ENCODE results near the gene LTC4S.

Gene LTC4S

GRCh38 chr5:179799644-179799973 lies 5.8 kb downstream of the LTC4S start:
- Histone ChIP-seq H3K27me3 (ENCODE audit: insufficient read depth, poor library complexity, severe bottlenecking) (no peaks in the 10 kb centered on the region), H3K4me3 (replicated peaks; ENCODE audit: insufficient read depth, low read length) (no peak overlapping the region), H3K27ac (replicated peaks) (no peak overlapping the region)
- TF ChIP-seq CTCF (IDR thresholded peaks at IDR 0.05; ENCODE audit: insufficient read depth, low read length) (no peak), GABPA (IDR thresholded peaks at IDR 0.05; ENCODE audit: low read depth) (no peak), REST (IDR thresholded peaks at IDR 0.05; ENCODE audit: insufficient replicate concordance, low read depth) (no peak), POLR2AphosphoS5 (IDR thresholded peaks at IDR 0.05; ENCODE audit: low read depth) (no peak), SPI1 (IDR thresholded peaks at IDR 0.05; ENCODE audit: borderline replicate concordance, low read depth) (no peak)
- DNase-seq (ENCODE audit: low read depth in 1 of 2, low spot score in 1 of 2) = no peak

- H3K27ac ChIP-seq (replicated peaks) = no peak overlapping the region
- no peak for TF ChIP-seq REST (IDR thresholded peaks at IDR 0.05; ENCODE audit: insufficient replicate concordance, low read depth)
- H3K4me3 ChIP-seq (replicated peaks; ENCODE audit: insufficient read depth, low read length) = no peak overlapping the region
Observed at GRCh38 chr5:179800071-179800695, 6.4 kb downstream of the LTC4S start.

GRCh38 chr5:179800696-179801201 lies 7.0 kb downstream of the LTC4S start:
- Histone ChIP-seq H3K27ac (replicated peaks) (no peak overlapping the region), H3K27me3 (ENCODE audit: insufficient read depth, poor library complexity, severe bottlenecking) (no peaks in the 10 kb centered on the region), H3K4me3 (replicated peaks; ENCODE audit: insufficient read depth, low read length) (no peak overlapping the region)
- TF ChIP-seq GABPA (IDR thresholded peaks at IDR 0.05; ENCODE audit: low read depth) = no peak
- no peak for TF ChIP-seq SPI1 (IDR thresholded peaks at IDR 0.05; ENCODE audit: borderline replicate concordance, low read depth)
- no peak for TF ChIP-seq REST (IDR thresholded peaks at IDR 0.05; ENCODE audit: insufficient replicate concordance, low read depth)
- TF ChIP-seq POLR2AphosphoS5 (IDR thresholded peaks at IDR 0.05; ENCODE audit: low read depth) = no peak
- no peak for TF ChIP-seq CTCF (IDR thresholded peaks at IDR 0.05; ENCODE audit: insufficient read depth, low read length)
- no peak for DNase-seq (ENCODE audit: low read depth in 1 of 2, low spot score in 1 of 2)

More at GRCh38 chr5:179800071-179800695, 6.4 kb downstream of the LTC4S start:
- DNase-seq (ENCODE audit: low read depth in 1 of 2, low spot score in 1 of 2) = no peak
- H3K27me3 ChIP-seq (ENCODE audit: insufficient read depth, poor library complexity, severe bottlenecking) = no peaks in the 10 kb centered on the region

Measured in HL-60 (cell line).